HG03095 (cell line): Measurements from ENCODE around the gene STMND1.
"Not testable (repeated sequence)": the region's sequence is repeated elsewhere in the genome, so short reads cannot be mapped to it uniquely, and the experiment has no call there.

Experiments
- ATAC-seq: cut with Tn5 transposase; IDR thresholded peaks from one replicate; pipeline ENCODE4 v1.9.1; 2021; ENCODE audit warnings: moderate library complexity; ENCODE audit not compliant: unreplicated experiment

The STMND1 gene

GRCh38 chr6:17101422-17102257 is at the start of gene STMND1:
TSS of gene STMND1 (plus strand) at chr6:17102050. CDS start at chr6:17102258, 208 bp downstream.
- ATAC-seq, result no peak

DNA sequence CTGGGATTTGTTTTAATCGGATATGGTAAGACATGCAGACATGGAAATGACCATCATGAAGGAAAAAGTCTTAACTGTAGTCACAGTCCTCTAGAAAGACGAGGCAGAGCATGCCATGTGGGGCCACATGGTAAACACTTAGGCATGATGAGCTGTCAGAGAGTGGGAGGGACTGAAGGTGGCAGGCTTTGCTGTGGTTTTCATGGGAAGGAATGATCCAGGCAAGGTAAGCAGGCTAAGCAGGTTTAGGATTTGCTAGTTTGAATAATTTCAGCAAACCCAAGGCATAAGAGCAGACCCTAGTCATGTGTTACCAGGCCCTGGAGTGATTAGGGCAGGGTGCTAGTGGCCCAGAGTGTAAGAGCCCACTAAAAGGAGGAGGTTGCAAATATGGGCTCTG is 47.2 kb upstream of the STMND1 start:
- no peak for ATAC-seq

GRCh38 chr6:17057322-17057721 is 44.5 kb upstream of the STMND1 start:
- no peak for ATAC-seq

- ATAC-seq, result no peak
Measured at GRCh38 chr6:17058550-17058949, 43.3 kb upstream of the STMND1 start.

GRCh38 chr6:17059022-17059421 is 42.8 kb upstream of the STMND1 start:
- ATAC-seq, result no peak

- ATAC-seq, result no peak
Measured at GRCh38 chr6:17059850-17060249, 42.0 kb upstream of the STMND1 start.

DNA sequence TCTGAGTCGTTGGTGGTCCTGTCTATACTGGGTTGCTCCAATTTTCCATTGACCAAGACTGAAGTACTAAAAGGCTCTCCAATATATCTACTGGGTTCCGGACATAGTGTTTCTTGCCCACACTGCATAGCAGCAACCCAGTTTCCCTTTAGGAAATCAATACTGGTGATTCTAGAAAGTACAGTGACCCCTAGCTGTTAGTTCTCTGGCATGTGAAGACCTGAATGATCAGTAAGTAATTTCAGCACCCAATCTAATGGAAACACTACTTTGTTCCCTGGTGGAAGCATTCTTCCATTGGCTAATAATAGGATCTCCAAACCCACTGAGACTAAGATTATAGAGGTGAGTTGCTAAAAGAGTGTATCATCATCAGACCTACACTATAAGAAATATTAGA is 40.8 kb upstream of the STMND1 start:
- no peak for ATAC-seq

GRCh38 chr6:17062871-17063440 is 38.9 kb upstream of the STMND1 start:
- ATAC-seq, result no peak

- ATAC-seq, result no peak
Measured at GRCh38 chr6:17064975-17065374, 36.9 kb upstream of the STMND1 start.

- no peak for ATAC-seq
Measured at GRCh38 chr6:17066610-17067009, 35.2 kb upstream of the STMND1 start.

- ATAC-seq, result not testable (repeated sequence)
Measured at GRCh38 chr6:17068972-17069371, 32.9 kb upstream of the STMND1 start.

DNA sequence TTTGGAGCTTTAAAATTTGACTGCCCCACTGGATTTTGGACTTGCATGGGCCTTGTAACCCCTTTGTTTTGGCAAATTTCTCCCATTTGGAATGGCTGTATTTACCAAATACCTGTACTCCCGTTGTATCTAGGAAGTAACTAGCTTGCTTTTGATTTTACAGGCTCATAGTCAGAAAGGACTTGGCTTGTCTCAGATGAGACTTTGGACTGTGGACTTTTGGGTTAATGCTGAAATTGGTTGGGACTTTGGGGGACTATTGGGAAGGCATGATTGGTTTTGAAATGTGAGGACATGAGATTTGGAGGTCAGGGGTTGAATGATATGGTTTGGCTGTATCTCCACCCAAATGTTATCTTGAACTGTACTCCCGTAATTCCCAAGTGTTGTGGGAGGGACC is 31.4 kb upstream of the STMND1 start:
- not testable (repeated sequence) for ATAC-seq

DNA sequence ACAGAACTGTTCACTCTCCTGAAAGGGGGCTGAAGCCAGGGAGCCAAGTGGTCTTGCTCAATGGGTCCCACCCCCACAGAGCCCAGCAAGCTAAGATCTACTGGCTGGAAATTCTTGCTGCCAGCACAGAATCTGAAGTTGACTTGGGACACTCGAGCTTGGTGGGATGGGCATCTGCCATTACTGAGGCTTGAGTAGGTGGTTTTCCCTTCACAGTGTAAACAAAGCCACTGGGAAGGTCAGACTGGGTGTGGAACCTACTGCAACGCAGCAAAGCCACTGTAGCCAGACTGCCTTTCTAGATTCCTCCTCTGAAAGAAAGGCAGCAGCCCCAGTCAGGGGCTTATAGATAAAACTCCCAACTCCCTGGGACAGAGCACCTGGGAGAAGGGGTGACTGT is 28.3 kb upstream of the STMND1 start:
- ATAC-seq, result not testable (repeated sequence)

DNA sequence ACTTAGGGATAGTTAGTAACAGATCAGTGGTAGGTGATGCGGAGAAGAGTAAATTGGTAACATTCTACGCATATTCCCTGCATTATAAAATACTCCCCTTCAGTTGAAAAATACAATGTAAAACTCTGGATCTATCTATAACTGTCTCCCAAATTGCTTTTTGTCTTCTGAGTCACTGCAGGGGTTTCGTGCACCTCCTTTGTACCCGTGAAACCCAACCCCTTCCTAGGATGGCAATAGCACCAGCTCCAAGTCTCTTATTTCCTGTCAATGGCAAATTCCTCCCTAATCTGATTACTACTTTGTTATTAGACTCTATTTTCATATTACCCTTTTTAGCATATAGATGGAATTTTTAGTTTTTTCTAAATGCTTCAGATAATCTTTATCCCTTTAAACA is 20.6 kb upstream of the STMND1 start:
- no peak for ATAC-seq

GRCh38 chr6:17081860-17082508 is 19.9 kb upstream of the STMND1 start:
- ATAC-seq, result no peak

DNA sequence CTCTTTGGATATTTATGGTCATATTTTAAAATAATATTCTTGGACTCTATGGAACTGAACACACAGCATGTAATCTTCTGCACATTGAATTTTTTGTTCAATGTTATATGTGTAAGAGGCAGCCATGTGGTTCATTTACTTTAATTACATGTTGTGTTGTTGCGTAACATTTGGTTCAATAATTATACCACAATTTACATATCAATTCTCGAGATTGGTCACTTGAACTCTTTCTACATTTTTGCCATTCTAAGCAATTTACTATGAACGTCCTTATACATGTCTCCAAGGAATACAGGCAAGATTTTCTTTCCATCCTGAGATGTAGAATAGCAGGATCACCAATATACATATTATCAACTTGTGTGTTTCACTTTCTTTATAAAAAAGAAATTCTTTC is 18.5 kb upstream of the STMND1 start:
- no peak for ATAC-seq

DNA sequence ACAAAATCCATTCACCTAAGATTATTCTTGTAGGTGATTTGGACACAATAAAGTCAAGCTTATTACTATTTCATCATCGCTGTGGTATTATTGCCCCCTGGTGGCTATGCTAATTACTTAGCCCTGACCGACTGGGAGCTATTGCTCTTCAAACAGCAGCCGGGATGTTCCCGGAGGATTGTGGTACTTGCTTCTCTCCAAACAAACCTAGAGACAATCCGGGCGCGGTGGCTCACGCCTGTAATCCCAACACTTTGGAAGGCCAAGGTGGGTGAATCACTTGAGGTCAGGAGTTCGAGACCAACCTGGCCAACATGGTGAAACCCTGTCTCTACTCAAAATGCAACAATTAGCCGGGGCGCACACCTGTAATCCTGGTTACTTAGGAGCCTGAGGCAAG is 15.4 kb upstream of the STMND1 start:
- ATAC-seq, result no peak

- ATAC-seq, result no peak
Measured at GRCh38 chr6:17088091-17088611, 13.7 kb upstream of the STMND1 start.

DNA sequence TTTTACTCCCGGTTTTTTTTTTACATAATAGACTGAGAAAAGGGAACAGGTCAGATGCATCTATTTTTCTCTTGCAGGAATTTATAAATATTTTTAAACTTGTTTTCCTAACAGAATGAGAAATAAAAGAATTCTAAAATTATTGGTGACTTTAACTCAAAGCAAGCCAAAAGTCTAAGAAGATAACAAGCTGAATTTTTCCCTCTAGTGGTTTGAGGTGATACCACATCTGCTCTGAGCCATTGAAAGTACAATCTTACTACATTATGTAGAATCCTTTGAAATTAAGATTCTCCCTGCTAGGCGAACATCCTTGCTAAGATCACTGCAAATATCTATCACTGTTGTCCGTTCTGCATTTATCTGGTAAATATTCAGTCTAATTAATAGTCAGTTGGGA is 10.7 kb upstream of the STMND1 start:
- ATAC-seq, result no peak

DNA sequence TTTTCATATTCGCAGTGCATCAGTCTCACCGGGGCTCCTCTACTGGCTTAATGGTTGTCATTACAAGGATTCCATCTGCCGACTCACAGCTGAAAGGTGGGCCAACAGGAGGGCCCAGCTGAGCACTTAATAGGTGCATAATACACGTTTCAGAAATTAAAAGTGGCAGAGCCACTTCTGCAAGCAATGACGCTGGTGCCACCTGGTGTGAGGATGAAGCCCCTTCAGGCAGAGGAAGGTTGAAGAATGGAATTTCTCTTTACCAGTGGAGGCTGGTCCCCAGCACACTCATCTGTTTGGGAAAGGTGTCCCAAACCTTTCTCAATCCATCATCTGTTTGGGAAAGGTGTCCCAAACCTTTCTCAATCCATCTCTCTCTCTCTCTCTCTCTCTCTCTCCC is 8.2 kb upstream of the STMND1 start:
- ATAC-seq, result no peak

GRCh38 chr6:17096096-17096495 is 5.8 kb upstream of the STMND1 start:
- no peak for ATAC-seq

DNA sequence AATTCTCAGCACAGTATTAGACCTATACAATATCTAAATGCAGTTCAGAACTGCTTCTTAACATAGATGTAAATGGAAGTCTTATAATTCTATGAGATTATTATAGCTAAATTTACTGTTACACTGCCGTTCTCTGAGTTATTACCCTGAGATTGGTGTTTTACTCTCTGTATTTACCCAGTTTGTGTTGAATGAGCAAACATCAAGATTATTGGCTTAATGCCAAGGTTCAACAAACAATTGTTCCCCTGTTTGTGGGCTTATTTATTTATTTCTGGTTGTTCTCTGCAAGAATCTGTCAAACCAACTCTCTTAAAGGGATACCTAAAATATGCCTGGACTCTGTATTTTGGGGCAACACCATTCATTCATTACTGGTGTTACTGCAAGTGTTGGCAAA is 5.2 kb upstream of the STMND1 start:
- no peak for ATAC-seq
